GM21717 (cell line): ENCODE data around the gene TBC1D22A.
"Not testable (repeated sequence)": the region's sequence is repeated elsewhere in the genome, so short reads cannot be mapped to it uniquely, and the experiment has no call there.

Experiments used
- ATAC-seq: cut with Tn5 transposase; IDR thresholded peaks from one replicate; pipeline ENCODE4 v1.9.1; 2021; ENCODE audit warnings: mild to moderate bottlenecking, moderate library complexity; ENCODE audit not compliant: unreplicated experiment

TBC1D22A gene

DNA sequence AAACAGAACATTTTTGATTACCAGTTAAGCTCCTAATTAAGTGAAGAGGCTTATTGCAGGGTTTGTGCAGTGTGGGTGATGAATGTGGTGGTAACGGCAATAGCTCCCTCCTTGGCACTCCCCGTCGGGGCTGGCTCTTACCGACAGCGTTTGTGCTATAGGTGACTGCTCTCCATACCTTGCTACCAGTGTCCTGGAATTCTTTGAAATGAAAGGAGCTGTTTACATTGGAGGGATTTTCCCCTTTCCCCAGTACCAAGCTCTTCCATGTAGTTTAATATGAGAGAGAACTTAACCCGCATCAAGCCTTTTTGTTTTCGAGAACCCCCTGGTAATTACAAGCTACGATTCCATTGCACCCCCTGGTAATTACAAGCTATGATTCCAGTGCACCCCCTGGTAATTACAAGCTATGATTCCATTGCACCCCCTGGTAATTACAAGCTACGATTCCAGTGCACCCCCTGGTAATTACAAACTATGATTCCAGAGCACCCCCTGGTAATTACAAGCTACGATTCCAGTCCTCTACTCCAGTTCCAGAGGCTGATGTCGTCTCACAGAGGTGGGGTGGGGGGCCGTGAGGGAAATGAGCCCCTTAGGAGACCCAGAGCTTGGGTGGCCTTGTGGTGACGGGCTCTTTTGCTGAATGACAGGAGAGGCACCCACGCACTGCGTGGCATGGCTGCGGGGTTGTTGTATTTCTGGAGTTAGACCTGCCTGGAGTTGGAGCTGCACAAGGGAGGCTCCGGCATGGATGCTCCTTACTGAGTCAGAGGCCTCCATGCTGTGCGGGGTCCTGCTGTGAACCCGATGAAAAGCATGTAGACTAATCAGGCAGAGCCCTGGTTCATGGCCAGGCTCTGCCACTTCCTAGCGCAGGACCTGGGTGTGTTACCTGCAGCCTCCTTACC lies 205.3 kb downstream of the TBC1D22A start:
- no peak for ATAC-seq

DNA sequence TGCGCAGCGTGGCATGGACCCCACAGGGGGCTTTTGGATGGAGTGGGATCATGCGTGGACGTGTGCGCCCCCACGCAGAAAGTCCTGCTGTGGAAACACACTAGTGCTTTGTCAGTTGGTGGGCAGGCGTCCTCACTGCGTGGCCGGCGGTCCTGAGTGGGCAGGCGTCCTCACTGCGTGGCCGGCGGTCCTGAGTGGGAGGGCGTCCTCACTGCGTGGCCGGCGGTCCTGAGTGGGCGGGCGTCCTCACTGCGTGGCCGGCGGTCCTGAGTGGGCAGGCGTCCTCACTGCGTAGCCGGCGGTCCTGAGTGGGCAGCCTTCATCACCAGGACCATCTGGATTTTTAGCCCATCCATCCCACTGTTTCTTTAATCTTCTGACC lies 205.9 kb downstream of the TBC1D22A start:
- no peak for ATAC-seq

DNA sequence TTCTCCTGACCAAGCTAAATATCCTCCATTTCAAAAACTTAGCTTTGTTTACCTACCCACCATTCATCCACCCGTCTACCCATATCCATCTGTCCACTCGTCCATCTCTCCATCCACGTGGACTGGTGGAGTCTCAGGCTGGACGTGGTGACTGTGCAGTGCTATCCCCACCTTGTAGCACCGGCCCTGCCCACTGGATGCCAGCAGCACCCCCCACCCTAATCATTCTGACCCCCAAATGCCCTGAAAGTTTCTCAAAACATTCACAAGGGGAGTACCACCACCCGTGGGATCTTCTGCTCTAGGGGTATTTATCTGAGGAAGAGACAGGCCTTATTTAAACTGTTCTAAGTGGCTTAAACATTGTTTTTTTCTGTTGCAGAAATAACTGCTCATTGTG lies 206.4 kb downstream of the TBC1D22A start:
- ATAC-seq = no peak

DNA sequence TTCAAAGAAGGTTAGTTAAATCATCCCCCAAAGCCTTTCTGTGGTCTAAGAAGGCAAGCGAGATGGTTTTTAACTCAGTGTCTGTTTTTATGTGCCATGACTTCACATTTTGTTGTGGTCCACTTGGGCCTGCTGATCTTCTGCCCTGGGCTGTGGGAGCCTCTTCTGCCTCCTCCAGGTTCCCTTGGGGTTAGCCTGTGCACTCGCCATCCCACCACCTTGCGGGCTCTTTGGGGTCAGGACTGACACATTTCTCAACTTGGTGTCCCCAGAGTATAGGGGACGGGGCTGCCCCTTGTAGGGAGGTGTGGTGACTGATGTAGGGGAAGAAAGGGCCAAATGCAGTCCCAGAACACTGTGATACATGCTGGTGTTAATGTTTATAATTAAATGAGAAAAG lies 207.0 kb downstream of the TBC1D22A start:
- peak; percentile 72 for ATAC-seq

DNA sequence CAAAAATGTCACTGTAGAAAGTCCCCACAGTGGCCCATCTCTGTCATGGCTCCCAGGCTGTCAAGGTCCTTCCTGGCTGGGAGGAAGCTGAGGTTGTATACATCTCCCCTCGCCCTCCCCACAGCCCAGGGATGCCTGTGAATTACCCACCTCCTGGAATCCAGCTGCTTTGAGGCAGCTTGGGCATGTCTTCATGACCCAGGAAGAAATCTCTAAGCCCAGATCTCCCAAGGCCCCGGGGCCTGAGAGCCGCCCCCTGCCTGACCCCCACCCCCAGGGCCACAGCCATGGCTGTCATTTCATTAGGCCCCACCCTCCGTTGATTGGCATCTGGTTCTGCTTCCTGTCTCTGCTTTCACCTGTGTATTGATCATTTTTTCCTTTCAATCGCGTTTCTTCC lies 207.5 kb downstream of the TBC1D22A start:
- ATAC-seq = no peak

DNA sequence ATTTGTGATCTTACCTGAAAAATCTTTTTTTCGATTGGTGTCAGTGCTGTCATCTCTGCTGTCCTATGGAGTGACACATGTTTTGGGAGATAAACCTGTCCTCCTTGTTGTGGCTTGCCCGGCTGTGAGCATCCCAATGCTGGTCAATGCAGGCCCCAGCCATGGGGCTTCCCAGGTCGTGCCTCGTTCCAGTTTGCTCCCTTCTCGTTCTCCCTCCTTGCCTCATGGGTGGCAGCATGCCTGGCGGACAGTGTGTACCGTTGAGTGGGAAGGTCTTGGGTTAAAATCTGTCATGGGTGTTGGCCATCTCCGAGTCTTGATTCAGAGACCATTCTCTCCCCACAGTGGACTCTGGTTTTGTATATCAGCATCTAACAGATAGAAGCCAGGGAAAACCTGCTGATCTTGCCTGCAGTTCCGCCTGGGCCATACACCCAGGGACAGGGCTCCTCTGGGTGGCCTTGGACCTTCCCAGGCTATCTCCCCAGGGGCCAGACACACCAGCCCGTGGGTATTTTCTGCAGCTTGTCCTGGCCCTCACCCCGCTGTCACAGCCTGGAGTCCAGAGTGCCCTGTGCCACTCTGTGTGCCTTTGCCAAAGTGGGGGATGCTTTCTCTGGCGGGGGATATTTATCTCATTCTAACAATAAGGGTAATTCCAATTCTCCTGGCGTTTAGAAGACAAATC lies 208.1 kb downstream of the TBC1D22A start:
- ATAC-seq = no peak

DNA sequence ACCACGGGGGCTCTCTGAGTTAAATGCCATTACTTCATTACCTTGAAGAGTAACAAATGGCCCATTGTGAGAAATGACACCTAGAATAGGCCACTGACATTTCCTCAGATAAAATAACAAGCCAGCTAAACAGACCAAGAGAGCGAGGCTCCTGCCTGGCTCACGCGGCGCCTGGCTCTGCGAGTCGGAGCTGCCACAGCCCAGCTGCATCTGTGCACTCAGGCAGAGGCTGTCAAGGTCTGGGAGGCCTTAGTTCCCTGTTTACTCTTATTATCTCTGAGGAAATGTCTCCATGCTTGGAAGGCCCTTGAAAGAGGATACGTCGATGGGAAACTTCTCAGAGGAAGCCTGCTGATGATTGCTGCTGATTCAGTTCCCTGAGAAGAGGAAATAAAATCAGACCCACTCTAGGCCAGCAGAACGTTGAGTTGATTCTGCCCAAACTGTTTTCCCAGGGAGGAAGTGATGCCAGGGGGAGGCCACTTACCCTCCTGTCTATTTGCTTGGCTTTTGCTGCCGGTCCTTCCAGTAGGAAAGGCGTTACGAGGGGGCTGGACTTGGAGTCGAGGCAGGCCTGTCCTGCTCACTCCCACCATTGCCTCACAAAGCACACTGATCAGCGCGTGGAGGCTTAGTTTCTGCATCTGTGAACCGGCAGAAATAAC lies 208.8 kb downstream of the TBC1D22A start:
- ATAC-seq = no peak

DNA sequence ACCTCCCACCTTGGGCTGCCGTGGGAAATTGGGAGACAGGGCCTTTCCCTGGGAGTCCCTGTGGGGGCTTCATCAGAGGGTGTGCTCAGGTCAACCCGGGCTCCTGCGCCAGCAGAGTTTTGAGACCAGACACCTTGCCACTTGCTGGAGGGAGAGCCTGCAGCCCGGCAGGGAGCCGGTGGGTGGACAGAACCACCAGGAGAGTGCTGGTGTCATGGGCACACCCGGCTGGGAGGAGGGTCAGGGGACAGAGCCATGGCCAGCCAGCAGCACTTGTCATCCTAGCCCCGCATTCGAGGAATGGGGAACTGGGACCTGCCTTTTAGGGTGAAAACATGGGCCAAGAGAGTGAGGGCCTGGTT lies 209.3 kb downstream of the TBC1D22A start:
- no peak for ATAC-seq

DNA sequence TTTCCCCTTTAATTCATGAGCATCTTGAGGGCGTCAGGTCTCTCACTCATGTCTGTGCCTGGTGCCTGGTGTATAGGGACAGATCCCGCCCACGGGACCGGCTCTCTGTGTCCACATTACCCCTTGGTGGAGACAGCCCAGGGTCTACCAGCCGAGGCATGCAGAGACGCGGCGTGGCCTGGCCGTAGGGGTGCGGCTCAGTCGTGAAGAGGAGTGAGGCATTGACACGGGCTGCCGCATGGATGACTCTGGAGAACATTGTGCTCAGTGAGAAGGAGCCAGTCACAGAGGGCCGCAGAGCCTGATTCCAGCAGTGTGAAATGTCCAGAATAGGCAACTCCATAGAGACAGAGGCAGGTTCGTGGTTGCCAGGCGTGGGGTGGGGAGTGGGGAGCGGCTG lies 209.8 kb downstream of the TBC1D22A start:
- no peak for ATAC-seq

DNA sequence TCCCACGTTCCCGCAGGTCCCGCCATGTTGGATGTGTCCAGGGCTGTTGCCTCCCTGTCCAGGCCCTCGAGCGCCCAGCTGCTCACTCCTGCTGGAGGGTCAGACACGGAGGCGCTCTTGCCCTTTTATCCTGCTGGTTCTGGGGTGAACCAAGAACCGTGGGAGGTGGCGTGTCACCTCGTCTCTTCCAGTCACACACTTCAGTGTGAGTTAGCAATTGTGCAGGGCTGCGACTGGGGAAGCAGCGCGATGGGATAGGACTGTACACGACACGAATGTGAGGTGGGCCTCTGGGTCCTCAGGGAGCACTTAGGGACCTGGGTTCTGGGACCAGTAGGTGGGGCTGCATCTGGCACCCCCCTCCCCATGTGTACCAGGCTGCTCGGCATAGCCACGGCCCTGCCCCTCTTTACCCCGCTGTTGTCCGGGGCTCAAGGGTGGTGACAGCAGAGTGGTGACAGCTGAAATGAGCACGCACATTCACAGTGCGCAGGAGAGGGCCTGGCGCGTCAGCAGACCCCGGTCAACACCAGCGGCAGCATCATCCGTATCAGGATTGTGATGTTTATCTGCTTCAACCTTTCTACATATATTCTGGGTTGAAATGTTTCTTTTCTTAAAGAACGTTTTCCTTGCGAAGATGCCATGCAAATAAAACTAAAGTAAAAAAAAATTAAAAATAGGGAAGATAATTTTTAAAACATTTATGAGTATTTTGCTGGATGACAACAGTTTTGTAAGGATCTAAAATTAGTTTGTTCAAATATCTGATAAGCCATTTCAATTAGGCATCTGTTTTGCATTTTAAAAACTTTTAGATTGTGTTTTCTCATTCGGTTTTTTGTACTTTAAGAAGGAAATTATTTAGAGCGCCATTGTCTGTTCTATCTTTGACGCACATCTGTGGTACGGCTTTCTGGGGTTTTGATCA lies 210.7 kb downstream of the TBC1D22A start:
- ATAC-seq = no peak

DNA sequence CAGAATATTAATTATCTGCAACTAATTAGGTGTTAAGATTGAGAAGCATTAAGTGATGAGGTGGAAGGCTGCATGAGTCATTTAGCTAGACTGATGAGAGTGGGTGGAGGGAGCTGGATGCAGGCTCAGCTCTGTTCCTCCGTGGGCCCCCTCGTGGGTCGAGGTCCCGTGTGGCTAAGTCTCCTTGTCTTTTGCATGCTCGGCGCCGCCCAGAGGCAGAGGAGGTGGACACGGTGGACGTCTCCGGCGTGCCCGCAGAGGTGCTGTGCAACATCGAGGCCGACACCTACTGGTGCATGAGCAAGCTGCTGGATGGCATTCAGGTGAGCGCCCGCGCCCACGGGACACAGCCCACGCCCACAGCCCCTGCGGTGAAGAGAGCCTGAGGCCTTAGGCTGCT lies 211.6 kb downstream of the TBC1D22A start:
- no peak for ATAC-seq

DNA sequence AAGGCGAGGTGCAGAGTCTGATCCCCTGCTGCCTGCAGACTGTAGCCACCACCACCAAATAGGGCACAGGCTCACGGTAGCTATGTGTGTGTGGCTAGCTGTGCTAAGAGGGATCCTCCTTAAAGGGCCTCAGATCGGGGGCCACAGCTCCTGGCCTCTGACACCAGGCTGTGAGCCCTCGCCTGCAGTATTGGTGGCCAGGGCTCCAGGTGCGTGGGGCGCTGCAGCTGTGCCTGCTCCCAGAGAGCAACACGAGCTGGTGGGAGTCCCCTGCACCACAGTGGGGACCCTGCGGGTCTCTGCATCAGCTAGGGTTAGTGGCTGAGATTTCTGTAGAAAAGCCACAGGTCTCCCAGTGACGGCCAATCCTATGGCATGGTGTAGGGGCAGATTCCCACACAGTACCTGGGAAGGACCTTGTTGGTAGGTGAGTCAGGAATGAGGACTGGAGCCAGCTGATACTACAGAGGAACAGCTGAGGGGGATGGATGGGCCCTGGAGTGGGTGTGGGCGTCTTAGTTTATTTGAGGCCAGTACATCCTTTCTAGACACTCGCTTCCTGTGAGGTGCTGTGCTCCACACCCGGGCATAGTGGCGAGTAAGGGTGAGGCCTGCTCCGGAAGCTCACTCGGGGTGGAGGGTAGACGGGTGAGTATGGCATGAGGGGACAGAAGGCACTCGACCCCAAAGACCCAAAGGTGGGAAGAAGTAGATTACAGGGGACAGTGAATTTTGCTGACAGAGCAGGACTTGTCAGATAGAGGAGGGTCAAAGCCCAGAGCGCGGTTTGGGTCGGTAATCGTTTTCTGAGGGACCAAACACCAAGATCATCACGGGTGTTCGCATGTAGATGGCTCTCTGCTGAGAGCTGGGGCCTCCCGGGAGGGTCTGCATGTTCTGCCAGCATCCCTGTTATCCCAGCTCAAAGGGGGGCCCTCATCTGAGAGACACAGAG lies 212.5 kb downstream of the TBC1D22A start:
- no peak for ATAC-seq

DNA sequence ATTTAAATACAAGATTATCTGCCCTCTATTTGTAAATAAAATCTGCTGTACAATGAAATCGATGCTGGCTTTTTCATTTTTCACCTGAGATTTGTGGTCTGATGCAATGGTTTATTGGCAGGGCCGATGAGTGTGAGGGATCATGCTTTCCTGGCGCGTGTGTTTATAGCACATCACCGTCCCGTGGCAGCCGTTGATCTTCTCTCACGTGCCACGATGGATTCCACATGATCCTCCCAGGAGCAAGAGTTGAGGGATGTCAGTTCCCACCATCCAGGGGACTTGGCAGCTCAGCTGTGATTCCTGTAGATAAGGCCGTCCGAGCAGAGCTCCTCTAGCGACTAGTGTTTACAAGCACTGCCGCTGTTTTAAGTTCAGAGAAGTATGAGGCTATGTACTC lies 213.7 kb downstream of the TBC1D22A start:
- no peak for ATAC-seq

DNA sequence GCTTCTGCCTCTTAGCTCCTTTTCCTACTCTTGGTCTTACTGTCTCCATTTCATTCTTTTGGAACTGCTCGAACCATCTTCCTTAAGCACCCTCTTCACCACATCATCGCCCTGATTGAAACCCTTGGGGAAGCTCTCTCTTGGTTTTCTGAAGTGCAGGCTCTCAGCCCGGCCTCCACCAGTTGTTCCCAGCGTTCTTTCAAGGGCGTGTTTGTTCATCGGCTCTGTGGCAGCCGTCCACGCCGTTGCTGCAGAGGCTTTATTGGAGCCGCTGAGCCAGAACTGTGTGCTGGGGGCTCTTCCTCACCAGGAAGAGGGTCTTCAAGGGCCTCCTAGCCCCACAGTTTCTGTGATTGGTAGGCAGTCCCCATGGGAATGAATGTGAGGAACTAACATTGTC lies 214.1 kb downstream of the TBC1D22A start:
- ATAC-seq = no peak

DNA sequence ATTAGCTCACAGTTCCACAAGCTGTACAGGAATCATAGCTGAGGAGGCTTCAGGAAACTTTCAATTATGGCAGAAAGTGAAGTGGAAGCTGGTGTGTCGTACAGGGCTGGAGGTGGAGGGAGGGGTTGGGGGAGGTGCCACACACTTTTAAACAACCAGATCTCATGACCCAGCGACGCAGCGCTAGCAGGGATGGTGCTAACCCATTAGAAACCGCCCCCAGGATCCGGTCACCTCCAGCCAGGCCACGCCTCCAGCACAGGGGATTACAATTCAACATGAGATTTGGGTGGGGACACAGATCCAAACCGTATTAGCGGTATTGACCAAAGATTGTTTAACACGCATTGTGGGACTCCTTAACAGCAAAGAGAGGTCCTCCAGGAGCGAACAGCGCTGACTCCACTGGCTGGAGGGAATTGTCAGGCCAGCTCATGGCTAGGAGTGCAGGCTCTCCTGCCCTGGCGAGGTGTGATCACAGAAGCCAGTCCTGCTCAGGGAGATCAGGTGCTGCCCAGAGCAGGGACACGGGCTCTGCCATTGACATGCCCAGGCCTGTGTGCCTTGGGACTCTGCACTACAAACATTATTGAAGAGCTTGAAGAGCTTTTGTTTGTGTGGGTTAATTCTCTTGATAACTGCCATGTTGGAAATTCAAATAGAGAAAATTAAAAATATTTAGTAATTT lies 215.3 kb downstream of the TBC1D22A start:
- no peak for ATAC-seq

DNA sequence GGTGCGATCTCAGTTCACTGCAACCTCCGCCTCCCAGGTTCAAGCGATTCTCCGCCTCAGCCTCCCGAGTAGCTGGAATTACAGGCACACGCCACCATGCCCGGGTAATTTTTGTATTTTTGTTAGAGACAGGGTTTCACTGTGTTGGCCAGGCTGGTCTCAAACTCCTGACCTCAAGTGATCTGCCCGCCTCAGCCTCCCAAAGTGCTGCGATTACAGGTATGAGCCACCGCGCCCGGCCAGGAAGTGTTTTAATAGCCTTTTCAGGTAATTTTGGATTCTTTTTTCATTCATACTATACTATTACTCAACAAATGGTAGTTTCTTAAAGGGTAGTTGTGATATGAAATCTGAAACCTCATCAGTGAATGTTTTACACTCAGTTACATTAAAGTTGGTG lies 216.2 kb downstream of the TBC1D22A start:
- not testable (repeated sequence) for ATAC-seq

DNA sequence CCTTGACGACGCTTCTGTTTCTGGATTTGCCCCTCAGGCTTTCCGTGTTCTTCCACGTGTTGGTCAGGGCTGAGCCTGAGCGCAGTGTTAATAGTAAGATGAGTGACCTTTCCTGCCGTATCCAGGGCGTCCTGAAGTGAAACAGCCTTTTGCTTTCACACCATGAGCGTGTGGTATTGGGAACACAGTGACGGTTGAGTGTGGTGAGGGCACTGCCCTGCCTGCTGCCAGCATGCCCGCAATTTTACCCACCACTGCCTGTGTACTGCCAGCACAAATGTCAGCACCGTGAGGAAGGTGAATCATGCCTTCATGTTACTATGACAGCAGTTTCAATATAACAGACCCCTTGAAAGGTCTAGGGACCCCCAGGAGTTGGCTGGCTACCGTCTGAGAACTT lies 217.1 kb downstream of the TBC1D22A start:
- no peak for ATAC-seq

DNA sequence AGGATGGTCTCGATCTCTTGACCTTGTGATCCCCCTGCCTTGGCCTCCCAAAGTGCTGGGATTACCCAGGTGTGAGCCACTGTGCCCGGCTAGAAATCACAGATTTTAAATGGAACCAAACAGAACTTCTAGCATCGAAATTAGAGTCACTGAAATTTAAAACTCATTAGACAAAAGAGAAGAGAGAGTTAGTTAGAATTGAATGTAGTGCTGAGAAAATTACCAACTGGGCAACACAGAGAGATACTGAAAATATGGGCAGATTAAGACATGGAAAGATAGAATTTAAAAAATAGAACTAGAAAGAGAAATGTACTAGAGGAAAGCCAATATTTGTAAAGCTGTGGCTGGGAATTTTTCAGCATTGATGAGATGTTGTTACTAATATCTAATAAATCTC lies 217.9 kb downstream of the TBC1D22A start:
- no peak for ATAC-seq

DNA sequence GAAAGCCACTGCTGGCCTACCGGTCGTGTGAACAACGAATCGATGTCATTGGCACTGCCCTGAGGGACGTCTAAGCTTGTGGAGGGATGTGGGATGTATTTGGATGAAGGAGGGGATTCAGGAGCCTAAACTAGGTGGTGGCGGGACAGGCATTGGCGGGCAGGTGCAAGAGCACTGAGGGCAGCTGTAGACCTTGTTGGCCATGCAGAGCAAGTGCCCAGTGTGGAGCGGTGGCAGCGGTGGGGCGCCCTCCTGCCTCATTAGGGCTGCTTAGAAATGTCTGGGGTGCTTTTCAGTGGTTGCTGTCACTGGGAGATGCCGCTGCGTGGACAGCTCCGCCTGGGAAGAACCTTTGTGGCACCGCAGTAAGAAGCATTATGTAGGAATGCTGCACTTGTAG lies 220.2 kb downstream of the TBC1D22A start:
- ATAC-seq = no peak
